HUES6 (cell line): ENCODE results near the gene RSU1.

Source experiments
- H3K27ac ChIP-seq: 2 replicates; pipeline ENCODE4 v1.7.0; 2013; ENCODE audit warnings: low read depth, mild to moderate bottlenecking, low read length, inconsistent platforms
- H3K27me3 ChIP-seq: 2 replicates; pipeline ENCODE4 v1.6.1; 2013; ENCODE audit warnings: low read length; ENCODE audit not compliant: control insufficient read depth, insufficient read depth
- H3K36me3 ChIP-seq: 2 replicates; pipeline ENCODE4 v1.6.1; 2013; ENCODE audit warnings: low read length; ENCODE audit not compliant: control insufficient read depth, insufficient read depth
- H3K4me1 ChIP-seq: 2 replicates; pipeline ENCODE4 v1.6.1; 2013; ENCODE audit warnings: low read length; ENCODE audit not compliant: control insufficient read depth, insufficient read depth
- H3K4me3 ChIP-seq: 2 replicates; pipeline ENCODE4 v1.5.1; 2013; ENCODE audit warnings: low read depth, low read length
- H3K9ac ChIP-seq: one replicate; pipeline ENCODE4 v1.6.1; 2013; ENCODE audit warnings: mild to moderate bottlenecking, low read length
- H3K9me3 ChIP-seq: 2 replicates; pipeline ENCODE4 v1.6.1; 2013; ENCODE audit warnings: low read depth, low read length; ENCODE audit not compliant: control insufficient read depth, insufficient read depth

RSU1 gene

DNA sequence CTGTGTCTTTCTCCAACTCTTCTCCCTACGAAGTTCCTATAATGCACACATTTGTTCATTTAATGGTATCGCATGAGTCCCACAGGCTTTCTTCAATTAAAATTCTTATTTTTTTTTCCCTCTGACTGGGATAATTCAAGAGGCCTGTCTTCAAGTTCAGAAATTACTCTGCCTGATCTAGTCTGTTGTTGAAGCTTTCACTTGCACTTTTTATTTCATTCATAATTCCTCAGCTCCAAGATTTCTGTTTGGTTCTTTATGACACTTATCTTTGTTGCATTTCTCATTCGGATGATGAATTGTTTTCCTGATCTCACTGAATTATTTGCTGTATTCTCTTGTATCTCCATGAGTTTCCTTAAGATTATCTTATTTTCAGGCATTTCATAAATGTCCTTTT is 103.9 kb downstream of the RSU1 start:
- Histone ChIP-seq H3K4me1 (no peaks in the 10 kb centered on the region), H3K36me3 (no peaks in the 10 kb centered on the region; the same call in 1 of the 2 replicates), H3K4me3 (no peak overlapping the region), H3K9me3 (peaks cover 32% of the 10 kb centered on the region), H3K27me3 (no peaks in the 10 kb centered on the region), H3K27ac (no peak overlapping the region), H3K9ac (no peak overlapping the region)

DNA sequence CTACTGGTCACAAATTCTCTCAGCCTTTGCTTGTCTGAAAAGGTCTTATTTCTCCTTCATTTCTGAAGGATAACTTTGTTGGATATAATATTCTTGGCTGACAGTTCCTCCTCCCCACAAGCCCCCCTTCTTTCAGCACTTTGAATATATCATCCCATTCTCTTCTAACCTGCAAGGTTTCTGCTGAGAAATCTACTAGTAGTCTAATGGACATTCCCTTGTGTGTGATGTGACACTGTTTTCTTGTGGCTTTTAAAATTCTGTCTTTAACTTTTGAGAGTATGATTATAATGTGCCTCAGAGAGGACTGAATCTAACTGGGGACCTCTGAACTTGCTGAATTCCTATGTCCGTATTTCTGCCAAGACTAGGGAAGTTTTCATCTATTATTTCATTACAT is 104.3 kb downstream of the RSU1 start:
- no peak overlapping the region for H3K27ac ChIP-seq
- H3K4me1 ChIP-seq: no peaks in the 10 kb centered on the region
- no peaks in the 10 kb centered on the region for H3K27me3 ChIP-seq
- no peak overlapping the region for H3K4me3 ChIP-seq
- no peak overlapping the region for H3K9ac ChIP-seq
- H3K36me3 ChIP-seq: no peaks in the 10 kb centered on the region; the same call in 1 of the 2 replicates
- H3K9me3 ChIP-seq: peaks cover 32% of the 10 kb centered on the region

DNA sequence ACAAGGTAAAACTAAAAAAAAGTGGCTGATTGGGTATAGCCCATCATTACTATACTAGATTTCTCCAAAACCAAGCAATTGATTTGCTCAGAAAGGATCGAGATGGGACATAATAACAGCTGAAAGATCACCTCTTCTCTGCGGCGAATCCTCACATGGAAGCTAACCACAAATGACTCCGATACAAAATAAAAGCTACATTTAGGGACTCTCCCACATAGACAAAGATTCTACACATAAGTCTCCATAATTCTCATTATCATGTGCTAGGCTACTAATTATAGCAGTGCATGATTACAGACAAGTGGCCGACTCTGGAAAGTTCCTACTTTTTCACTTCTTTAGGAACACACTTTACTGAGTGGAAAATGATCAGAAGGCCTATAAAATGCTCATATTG is 116.9 kb downstream of the RSU1 start:
- H3K27me3 ChIP-seq: no peaks in the 10 kb centered on the region
- H3K4me1 ChIP-seq: no peaks in the 10 kb centered on the region
- no peak overlapping the region for H3K27ac ChIP-seq

DNA sequence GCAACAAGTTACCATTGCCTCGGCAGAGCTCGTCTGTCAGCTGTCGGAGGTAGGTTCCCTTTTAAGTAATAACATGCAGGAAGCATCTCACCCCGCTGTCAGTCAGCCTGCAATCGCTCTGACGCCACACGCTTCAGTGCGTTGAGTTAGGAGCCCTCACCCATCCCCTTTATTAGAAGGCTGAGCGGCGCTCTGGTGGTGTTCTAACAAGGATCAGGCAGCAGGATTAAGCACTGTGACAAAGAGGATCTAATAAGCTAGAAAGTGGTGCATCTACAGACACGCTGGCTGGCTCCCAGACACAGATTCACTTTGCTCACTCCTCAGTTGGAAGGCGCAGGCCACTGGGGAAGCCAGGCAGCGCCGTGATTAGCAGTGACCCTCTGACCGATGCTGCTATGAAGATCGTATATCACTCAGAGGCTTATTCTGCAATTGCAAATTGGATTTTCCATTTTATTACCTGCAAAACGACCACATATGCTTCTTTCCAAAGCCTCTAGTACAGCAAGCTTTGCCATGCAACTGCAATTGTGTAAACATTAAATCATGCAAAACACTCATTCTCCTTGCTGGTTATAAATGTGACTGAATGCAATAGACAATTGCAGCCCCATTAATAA is 117.7 kb downstream of the RSU1 start:
- H3K4me3 ChIP-seq: no peak overlapping the region
- no peaks in the 10 kb centered on the region for H3K36me3 ChIP-seq
- H3K4me1 ChIP-seq: no peaks in the 10 kb centered on the region
- H3K27me3 ChIP-seq: no peaks in the 10 kb centered on the region
- no peak overlapping the region for H3K9ac ChIP-seq
- H3K27ac ChIP-seq: no peak overlapping the region
- peaks cover 14% of the 10 kb centered on the region; the same call in 1 of the 2 replicates for H3K9me3 ChIP-seq

More for the DNA sequence above, 116.9 kb downstream of the RSU1 start:
- Histone ChIP-seq H3K9me3 (peaks cover 14% of the 10 kb centered on the region; the same call in 1 of the 2 replicates), H3K9ac (no peak overlapping the region), H3K36me3 (no peaks in the 10 kb centered on the region), H3K4me3 (no peak overlapping the region)

DNA sequence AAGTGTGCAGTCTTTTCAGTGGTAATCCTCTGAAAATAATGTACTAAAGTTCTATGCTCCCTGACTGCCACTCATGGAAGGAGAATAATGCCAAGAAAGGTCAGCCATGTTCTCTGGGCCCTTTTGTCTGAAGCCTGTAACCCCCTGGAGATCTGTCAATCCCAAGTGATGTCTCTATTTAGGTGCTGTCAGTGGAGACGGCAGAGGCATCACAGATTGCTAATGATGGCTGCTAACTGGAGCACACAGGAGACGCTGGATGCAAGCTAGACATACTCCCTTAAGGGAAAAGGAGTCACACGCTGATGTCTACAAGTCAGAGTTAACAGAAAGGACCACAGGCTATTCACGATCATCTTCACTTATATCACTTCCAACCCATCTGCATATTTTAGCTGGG is 118.8 kb downstream of the RSU1 start:
- Histone ChIP-seq H3K36me3 (no peaks in the 10 kb centered on the region), H3K4me3 (no peak overlapping the region), H3K4me1 (no peaks in the 10 kb centered on the region), H3K9me3 (peaks cover 14% of the 10 kb centered on the region; the same call in 1 of the 2 replicates), H3K9ac (no peak overlapping the region), H3K27me3 (no peaks in the 10 kb centered on the region), H3K27ac (no peak overlapping the region)

DNA sequence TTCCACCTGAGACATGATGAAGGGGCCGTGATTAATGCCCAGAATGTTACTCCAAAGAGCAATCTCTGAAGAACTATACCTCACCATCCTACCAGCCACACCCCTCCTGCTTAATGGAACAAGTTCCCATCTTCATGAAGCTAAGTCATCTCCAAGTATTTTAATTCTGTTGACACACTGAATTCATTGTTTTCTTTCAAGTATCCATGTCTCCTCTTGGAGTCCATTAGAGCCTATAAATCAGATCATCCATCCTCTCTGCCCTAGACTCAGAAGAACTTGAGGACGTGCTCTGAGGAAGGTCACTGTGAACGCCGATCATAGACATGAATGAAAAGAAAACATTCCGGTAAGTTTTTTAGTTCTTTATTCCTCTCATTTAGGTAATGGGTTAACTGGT is 126.8 kb downstream of the RSU1 start:
- Histone ChIP-seq H3K4me3 (no peak overlapping the region), H3K9me3 (no peaks in the 10 kb centered on the region)

DNA sequence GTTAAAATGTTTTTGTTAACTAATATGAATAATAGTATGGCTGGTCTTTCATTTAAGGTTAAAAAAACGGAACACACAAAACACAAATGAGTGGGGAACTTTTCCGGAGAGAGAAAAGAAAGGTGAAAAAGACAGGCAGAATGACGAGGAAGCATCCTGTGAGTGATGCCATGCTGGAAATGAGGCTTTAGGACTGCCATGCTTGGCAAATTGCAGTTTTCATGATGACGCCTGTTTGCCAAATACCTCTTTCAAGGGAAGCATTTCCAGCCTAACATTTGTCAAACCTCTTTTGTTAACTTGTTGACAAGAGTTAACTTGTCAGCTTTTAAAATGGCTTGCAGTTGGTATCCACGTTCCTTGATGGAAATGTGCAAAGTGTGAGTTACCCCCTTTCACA is 127.5 kb downstream of the RSU1 start:
- Histone ChIP-seq H3K4me1 (no peaks in the 10 kb centered on the region; the same call in 1 of the 2 replicates), H3K4me3 (no peak overlapping the region), H3K9me3 (no peaks in the 10 kb centered on the region), H3K27ac (no peak overlapping the region), H3K9ac (no peak overlapping the region), H3K36me3 (no peaks in the 10 kb centered on the region), H3K27me3 (no peaks in the 10 kb centered on the region)

More for the DNA sequence above, 126.8 kb downstream of the RSU1 start:
- Histone ChIP-seq H3K36me3 (no peaks in the 10 kb centered on the region), H3K27ac (no peak overlapping the region), H3K27me3 (no peaks in the 10 kb centered on the region), H3K4me1 (no peaks in the 10 kb centered on the region; the same call in 1 of the 2 replicates), H3K9ac (no peak overlapping the region)

DNA sequence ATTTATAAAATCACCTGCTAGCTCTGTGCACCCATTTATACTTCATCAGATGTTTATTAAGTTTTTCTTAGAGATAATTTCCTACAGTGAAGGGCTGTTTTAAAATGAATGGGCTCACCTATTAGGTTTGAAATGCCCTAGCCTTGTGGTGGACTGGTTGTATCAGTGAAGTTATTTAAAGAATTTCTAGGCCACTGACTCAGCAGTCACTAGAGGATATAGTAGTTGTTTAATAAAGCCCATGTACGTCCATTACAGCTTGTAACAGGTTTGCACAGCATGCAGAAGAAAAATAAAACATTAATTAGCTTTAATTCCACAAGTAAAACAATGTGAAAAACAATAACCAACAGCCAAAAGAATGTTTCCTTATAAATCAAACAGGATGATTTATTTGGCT is 128.0 kb downstream of the RSU1 start:
- Histone ChIP-seq H3K9me3 (no peaks in the 10 kb centered on the region), H3K36me3 (no peaks in the 10 kb centered on the region), H3K27ac (no peak overlapping the region), H3K27me3 (no peaks in the 10 kb centered on the region), H3K9ac (no peak overlapping the region), H3K4me3 (no peak overlapping the region), H3K4me1 (no peaks in the 10 kb centered on the region; the same call in 1 of the 2 replicates)

DNA sequence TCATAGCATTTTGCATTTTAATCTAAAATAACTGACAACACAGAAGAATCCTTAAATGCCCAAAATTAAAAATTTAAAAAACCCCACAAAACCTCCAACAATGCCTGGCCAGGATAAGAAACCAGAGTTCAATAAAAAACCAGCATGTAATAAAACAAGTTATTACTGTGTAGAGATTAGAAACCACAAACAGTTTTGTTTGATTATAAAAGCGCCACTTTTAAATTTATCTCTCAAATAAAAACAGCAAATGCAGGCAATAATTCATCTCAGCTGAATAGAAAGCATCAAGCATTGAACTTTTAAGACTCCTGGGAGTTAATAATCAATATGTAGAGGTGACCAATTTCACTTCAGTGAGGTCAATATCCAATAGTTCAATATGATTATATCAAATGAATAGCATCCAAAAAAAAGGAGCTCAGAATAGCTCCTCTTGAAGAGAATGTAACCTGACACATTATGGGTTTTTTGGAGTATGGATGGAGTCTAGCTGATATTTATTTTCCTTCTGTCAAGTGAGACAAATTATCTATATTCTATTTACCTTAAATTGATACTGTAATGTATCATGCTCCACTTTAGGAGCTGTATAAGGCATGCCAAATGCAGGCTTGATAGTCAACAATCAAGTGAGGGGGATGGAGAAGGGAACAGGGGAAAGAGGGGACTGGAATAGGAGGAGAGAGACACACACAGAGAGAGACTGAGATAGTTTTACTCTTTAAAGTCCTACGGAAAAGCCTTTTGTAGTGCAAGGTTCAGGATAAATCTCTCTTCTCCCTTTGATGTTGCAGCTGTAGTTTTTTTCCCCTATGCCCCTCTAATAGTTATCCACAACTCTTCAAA is 130.9 kb downstream of the RSU1 start:
- no peaks in the 10 kb centered on the region for H3K27me3 ChIP-seq
- no peaks in the 10 kb centered on the region for H3K9me3 ChIP-seq

DNA sequence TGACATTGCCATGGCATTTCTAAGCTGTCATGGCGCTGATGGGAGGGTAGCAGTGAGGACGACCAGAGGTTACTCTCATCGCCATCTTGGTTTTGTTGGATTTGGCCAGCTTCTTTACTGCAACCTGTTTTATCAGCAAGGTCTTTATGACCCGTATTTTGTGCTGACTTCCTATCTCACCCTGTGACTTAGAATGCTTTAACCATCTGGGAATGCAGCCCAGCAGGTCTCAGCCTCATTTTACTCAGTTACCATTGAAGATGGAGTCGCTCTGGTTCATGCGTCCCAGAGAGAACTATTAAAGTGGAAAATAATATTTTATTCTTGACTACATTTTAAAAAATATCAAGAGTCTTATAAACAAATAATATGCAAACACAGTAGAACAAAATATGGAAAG is 131.7 kb downstream of the RSU1 start:
- H3K9ac ChIP-seq: no peak overlapping the region
- H3K9me3 ChIP-seq: no peaks in the 10 kb centered on the region
- no peaks in the 10 kb centered on the region for H3K27me3 ChIP-seq
- H3K36me3 ChIP-seq: no peaks in the 10 kb centered on the region
- H3K4me3 ChIP-seq: no peak overlapping the region
- H3K27ac ChIP-seq: no peak overlapping the region
- no peaks in the 10 kb centered on the region; the same call in 1 of the 2 replicates for H3K4me1 ChIP-seq

More for the DNA sequence above, 130.9 kb downstream of the RSU1 start:
- H3K36me3 ChIP-seq: no peaks in the 10 kb centered on the region
- no peak overlapping the region for H3K27ac ChIP-seq
- H3K9ac ChIP-seq: no peak overlapping the region
- no peaks in the 10 kb centered on the region; the same call in 1 of the 2 replicates for H3K4me1 ChIP-seq
- no peak overlapping the region for H3K4me3 ChIP-seq

DNA sequence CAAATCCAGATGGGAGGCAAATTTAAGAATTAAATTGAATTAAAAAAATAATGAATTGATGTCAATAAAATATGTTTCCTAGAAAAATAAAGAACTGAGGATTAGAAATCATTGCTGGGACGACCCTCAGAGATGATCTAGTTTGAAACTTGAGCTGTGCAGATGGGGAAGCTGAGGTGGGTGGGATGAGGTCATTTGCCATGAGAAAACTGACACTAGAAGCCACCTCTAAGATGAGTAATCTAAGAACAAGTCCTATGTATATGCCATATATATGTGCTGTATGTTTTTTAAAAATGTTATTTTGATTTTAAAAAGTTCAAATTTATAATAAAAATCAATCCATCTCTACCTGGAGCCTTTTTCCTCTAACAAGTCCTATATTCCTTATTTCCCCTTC is 135.7 kb downstream of the RSU1 start:
- Histone ChIP-seq H3K4me1 (no peaks in the 10 kb centered on the region; the same call in 1 of the 2 replicates), H3K9me3 (0 out of 2 replicates have a peak, but pooled peaks cover 3% of the 10 kb centered on the region), H3K4me3 (no peak overlapping the region), H3K9ac (no peak overlapping the region), H3K36me3 (no peaks in the 10 kb centered on the region), H3K27me3 (no peaks in the 10 kb centered on the region), H3K27ac (no peak overlapping the region)
